Thoracic aorta (tissue), 2 donors: ENCODE results near the gene PARD3B. TPM values are rescaled to one million over a fixed set of nuclear protein-coding genes. Genes with fewer than 3 reads are reported as not detected.

ENCODE experiments used
- ATAC-seq: fragments of 150-250 bp; one replicate; pipeline ENCODE4 v1.8.0; 2017; ENCODE audit warnings: low read depth; ENCODE audit not compliant: insufficient number of reproducible peaks, low FRiP score
- DNase-seq: peaks from one replicate; pipeline ENCODE4 v3.0.0-alpha.2; 2020; ENCODE audit warnings: low spot score
- H3K27ac ChIP-seq, 2 donors: fragments of 200-600 bp; sonication (generic); 1 replicate in 1 of 2; 2 replicates in 1 of 2; pipeline ENCODE4 v1.5.1; 2016; ENCODE audit warnings: mild to moderate bottlenecking in 2 of 2, moderate library complexity in 2 of 2
- H3K27me3 ChIP-seq: fragments of 200-600 bp; sonication (generic); replicated peaks from 2 replicates; pipeline ENCODE4 v1.6.0; 2016; ENCODE audit warnings: mild to moderate bottlenecking; ENCODE audit not compliant: insufficient read depth
- H3K36me3 ChIP-seq: fragments of 200-600 bp; sonication (generic); one replicate; pipeline ENCODE4 v1.5.1; 2016
- H3K4me1 ChIP-seq, 2 donors: fragments of 200-600 bp; sonication (generic); 1 replicate in 1 of 2; 2 replicates in 1 of 2; pipeline versions ENCODE4 v1.5.1 to v1.6.0; 2016; ENCODE audit warnings: low read depth in 2 of 2, mild to moderate bottlenecking in 1 of 2; ENCODE audit not compliant: control insufficient read depth in 1 of 2
- H3K4me3 ChIP-seq: fragments of 200-600 bp; sonication (generic); 2 replicates; pipeline ENCODE4 v1.5.1; 2016; ENCODE audit warnings: mild to moderate bottlenecking
- H3K9me3 ChIP-seq: fragments of 200-600 bp; sonication (generic); 2 replicates; pipeline ENCODE4 v1.5.1; 2016
- total RNA-seq, 2 donors: library from RNA; depleted of rRNA; stranded (reverse); fragments of >200 nt; gene quantifications; one replicate each; pipeline versions ENCODE4 v1.1.0 to v1.2.3, GENCODE V29; 2016
- TF ChIP-seq, protein P1 (sequence below): fragments of 200-600 bp; sonication (generic); IDR thresholded peaks from one replicate; pipeline ENCODE4 v1.5.1; 2019; ENCODE audit warnings: antibody characterized with exemption

Gene PARD3B
- total RNA-seq, 2 donors from 2014 or later: 25.7 to 34.5 TPM

DNA sequence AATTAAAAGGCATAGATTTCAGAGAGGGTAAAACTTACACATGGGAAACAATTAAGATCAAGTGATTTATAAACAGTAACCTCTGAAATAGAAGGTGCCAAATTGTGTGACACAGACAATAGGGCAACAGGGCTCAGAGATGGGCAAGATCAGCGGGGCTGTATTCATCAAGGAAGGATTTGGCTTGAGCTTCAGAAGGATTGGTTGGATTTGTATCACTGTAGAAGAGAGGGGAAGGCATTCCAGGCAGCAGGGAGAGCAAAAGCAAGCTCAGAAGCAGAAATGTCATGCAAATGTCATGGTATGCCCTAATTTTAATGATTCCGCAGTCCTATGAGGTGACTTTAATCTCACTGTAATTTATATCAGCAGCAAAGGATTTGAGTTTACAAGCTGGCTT lies 722.0 kb downstream of the PARD3B start:
- TF ChIP-seq, protein P1, sequence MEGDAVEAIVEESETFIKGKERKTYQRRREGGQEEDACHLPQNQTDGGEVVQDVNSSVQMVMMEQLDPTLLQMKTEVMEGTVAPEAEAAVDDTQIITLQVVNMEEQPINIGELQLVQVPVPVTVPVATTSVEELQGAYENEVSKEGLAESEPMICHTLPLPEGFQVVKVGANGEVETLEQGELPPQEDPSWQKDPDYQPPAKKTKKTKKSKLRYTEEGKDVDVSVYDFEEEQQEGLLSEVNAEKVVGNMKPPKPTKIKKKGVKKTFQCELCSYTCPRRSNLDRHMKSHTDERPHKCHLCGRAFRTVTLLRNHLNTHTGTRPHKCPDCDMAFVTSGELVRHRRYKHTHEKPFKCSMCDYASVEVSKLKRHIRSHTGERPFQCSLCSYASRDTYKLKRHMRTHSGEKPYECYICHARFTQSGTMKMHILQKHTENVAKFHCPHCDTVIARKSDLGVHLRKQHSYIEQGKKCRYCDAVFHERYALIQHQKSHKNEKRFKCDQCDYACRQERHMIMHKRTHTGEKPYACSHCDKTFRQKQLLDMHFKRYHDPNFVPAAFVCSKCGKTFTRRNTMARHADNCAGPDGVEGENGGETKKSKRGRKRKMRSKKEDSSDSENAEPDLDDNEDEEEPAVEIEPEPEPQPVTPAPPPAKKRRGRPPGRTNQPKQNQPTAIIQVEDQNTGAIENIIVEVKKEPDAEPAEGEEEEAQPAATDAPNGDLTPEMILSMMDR: no peak
- H3K4me3 ChIP-seq: no peak overlapping the region
- H3K27ac ChIP-seq: no peak overlapping the region
- H3K36me3 ChIP-seq: no peaks in the 10 kb centered on the region
- no peak for ATAC-seq
- H3K27me3 ChIP-seq: no peaks in the 10 kb centered on the region
- no peaks in the 10 kb centered on the region for H3K9me3 ChIP-seq
- no peak for DNase-seq
- H3K4me1 ChIP-seq: no peaks in the 10 kb centered on the region

DNA sequence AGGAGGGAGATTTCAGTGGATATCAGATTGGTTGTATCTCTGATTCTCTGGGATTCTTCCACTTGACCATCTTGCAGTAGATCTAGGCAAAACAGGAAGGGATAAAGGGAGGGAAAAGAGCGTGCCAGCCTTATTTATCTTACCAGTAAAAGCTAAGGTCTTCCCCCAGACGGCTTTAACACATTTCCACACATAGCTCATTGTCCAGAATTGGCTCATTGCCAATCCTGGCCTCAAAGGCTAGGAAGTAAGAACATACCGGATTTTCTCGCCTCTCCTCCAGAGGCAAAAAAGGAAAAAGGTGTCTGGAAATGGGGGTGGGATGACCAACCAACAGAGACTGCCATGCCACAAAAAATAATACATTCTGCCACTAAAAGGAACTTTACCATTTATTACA lies 725.4 kb downstream of the PARD3B start:
- Histone ChIP-seq H3K4me1 (no peaks in the 10 kb centered on the region), H3K4me3 (no peak overlapping the region), H3K27ac (no peak overlapping the region), H3K27me3 (no peaks in the 10 kb centered on the region), H3K9me3 (no peaks in the 10 kb centered on the region), H3K36me3 (no peaks in the 10 kb centered on the region)
- TF ChIP-seq, protein P1: no peak
- DNase-seq: no peak
- no peak for ATAC-seq

DNA sequence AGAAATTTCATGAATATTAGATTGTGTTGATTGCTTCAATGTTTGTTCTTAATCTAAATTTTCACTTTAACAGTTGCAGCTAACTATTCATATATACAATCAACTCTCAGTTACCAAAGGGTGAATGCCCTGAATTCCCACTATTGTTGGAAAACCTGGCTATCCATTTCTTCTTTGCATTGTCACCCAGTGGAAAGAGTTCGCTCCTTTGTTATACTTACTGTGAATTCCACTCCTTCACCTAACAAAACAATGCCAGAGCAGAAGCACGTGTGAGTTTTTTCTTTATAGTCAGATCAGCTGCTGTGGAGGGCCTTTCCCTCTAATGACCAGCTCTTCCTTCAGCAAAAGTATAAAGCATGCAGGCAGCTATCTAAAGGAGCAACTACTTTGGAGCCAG lies 727.9 kb downstream of the PARD3B start:
- H3K4me3 ChIP-seq: no peak overlapping the region
- DNase-seq (no peak), ATAC-seq (no peak)
- H3K27ac ChIP-seq: no peak overlapping the region
- H3K27me3 ChIP-seq: no peaks in the 10 kb centered on the region
- no peaks in the 10 kb centered on the region for H3K36me3 ChIP-seq
- no peaks in the 10 kb centered on the region for H3K4me1 ChIP-seq
- TF ChIP-seq, protein P1: no peak
- H3K9me3 ChIP-seq: no peaks in the 10 kb centered on the region

DNA sequence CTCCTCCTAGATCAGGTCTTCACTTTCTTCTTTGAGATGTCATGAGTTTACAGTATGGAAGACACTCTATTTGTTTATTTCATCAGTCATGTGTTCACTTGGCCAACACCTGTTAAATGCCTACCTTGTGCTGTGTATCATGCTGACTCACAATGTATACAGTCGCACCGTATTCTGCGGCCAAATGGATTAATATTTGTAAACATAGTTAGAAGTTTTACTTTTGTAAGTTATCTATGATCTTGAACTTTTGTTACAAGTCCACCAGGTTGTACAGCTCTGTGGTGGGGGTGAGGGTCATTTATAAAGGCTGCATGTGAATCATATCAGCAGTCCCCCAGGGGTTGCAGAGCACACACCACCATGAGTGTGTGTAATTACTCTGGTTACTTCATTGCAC lies 728.4 kb downstream of the PARD3B start:
- Histone ChIP-seq H3K9me3 (no peaks in the 10 kb centered on the region), H3K27ac (no peak overlapping the region), H3K36me3 (no peaks in the 10 kb centered on the region), H3K27me3 (no peaks in the 10 kb centered on the region), H3K4me3 (no peak overlapping the region), H3K4me1 (no peaks in the 10 kb centered on the region)
- DNase-seq (no peak), ATAC-seq (no peak)
- TF ChIP-seq, protein P1: no peak

DNA sequence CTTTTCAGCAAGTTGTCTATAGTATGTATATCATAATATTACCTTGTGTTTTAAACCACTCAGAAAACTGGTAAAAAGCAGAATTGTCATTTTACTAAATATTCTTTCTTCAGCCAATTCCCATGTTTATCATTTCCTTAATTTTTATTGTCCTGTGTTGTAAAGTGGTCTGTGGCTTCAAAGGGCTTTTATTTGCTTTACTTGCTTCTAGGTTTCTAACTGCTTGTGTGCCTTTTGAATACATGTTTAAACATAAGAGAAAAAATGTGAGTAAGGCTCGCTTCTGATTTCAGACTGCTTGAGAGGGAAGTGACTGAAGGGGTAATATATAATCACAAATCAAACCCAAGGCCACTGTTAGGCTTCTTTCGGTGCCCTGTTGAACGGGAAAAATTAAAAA lies 729.5 kb downstream of the PARD3B start:
- H3K27ac ChIP-seq: no peak overlapping the region
- no peak overlapping the region for H3K4me3 ChIP-seq

More for the DNA sequence above, 729.5 kb downstream of the PARD3B start:
- Histone ChIP-seq H3K36me3 (no peaks in the 10 kb centered on the region), H3K4me1 (no peaks in the 10 kb centered on the region), H3K27me3 (no peaks in the 10 kb centered on the region), H3K9me3 (no peaks in the 10 kb centered on the region)
- TF ChIP-seq, protein P1: no peak
- DNase-seq (no peak), ATAC-seq (no peak)
